Hepatocyte (in vitro differentiated cells): ENCODE data around the gene GRIN3A.

Source experiments
- CTCF ChIP-seq: fragments of 200-600 bp; sonication (generic); IDR thresholded peaks from 2 replicates; pipeline ENCODE4 v1.5.1; 2016; ENCODE audit warnings: antibody characterized with exemption, mild to moderate bottlenecking; ENCODE audit not compliant: poor library complexity
- EZH2 ChIP-seq: fragments of 200-600 bp; sonication (generic); IDR thresholded peaks from 2 replicates; pipeline ENCODE4 v1.6.1; 2016; ENCODE audit warnings: antibody characterized with exemption, mild to moderate bottlenecking, borderline replicate concordance

GRCh38 chr9:101579711-101580545, 158.5 kb downstream of the GRIN3A start:
- TF ChIP-seq CTCF (no peak), EZH2 (no peak)
